B cell (primary cell): ENCODE results near the gene CFAP20DC.

ENCODE experiments used
- EZH2 ChIP-seq: IDR thresholded peaks from 2 replicates; pipeline ENCODE4 v1.6.1; 2012; ENCODE audit warnings: borderline replicate concordance, low read depth, mild to moderate bottlenecking, moderate library complexity, low read length; ENCODE audit not compliant: insufficient read depth, poor library complexity, severe bottlenecking
- TF ChIP-seq, protein P1 (sequence below): fragments of 200-600 bp; IDR thresholded peaks from one replicate; pipeline ENCODE4 v1.8.0; 2022; ENCODE audit warnings: antibody characterized with exemption, mild to moderate bottlenecking

DNA sequence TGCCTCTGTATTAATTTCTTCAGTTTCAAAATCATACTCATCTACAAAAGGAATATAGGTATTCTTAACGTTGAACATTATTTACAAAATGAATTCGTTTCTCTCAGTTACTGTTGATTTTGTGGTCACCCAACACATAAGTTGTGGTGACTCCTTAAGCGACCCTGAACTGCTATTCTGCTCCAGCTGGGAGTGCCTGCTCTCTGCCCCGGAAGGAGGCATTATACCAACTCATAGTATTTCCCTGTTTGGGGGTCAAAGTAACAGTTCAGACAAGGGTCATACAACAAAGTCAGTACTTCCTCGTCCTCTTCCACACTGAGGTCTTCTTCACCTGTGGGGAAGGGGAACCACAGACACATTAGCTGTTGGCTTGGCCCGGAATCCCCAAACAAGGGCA lies 307.6 kb downstream of the CFAP20DC start:
- TF ChIP-seq, protein P1, sequence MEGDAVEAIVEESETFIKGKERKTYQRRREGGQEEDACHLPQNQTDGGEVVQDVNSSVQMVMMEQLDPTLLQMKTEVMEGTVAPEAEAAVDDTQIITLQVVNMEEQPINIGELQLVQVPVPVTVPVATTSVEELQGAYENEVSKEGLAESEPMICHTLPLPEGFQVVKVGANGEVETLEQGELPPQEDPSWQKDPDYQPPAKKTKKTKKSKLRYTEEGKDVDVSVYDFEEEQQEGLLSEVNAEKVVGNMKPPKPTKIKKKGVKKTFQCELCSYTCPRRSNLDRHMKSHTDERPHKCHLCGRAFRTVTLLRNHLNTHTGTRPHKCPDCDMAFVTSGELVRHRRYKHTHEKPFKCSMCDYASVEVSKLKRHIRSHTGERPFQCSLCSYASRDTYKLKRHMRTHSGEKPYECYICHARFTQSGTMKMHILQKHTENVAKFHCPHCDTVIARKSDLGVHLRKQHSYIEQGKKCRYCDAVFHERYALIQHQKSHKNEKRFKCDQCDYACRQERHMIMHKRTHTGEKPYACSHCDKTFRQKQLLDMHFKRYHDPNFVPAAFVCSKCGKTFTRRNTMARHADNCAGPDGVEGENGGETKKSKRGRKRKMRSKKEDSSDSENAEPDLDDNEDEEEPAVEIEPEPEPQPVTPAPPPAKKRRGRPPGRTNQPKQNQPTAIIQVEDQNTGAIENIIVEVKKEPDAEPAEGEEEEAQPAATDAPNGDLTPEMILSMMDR = no peak
- no peak for TF ChIP-seq EZH2
